Sigmoid colon (tissue), 4 donors: Measurements from ENCODE around the gene S100A1.
"Not testable (repeated sequence)": the region's sequence is repeated elsewhere in the genome, so short reads cannot be mapped to it uniquely, and the experiment has no call there.

Experiments
- EP300 ChIP-seq, 4 donors: sonication (generic); formaldehyde crosslinking; IDR thresholded peaks; one replicate each; pipeline ENCODE4 v1.6.1; 2017; ENCODE audit warnings: antibody characterized with exemption in 4 of 4
- POLR2A ChIP-seq, 2 donors: fragments of 450-650 bp; IDR thresholded peaks; one replicate each; pipeline ENCODE4 v1.6.1; 2016; ENCODE audit warnings: antibody characterized with exemption in 2 of 2, mild to moderate bottlenecking in 2 of 2, moderate library complexity in 2 of 2
- POLR2AphosphoS5 ChIP-seq, 4 donors: sonication (generic); formaldehyde crosslinking; IDR thresholded peaks; one replicate each; pipeline ENCODE4 v1.6.1; 2017; ENCODE audit warnings: antibody characterized with exemption in 4 of 4
- TF ChIP-seq, protein P1 (sequence below), 4 experiments: fragments of 450-650 bp in 3 of 4; fragments of 200-600 bp in 1 of 4; IDR thresholded peaks; one replicate each; pipeline ENCODE4 v1.5.1; 2016 to 2019; ENCODE audit warnings: antibody characterized with exemption in 4 of 4, mild to moderate bottlenecking in 3 of 4, moderate library complexity in 2 of 4

DNA sequence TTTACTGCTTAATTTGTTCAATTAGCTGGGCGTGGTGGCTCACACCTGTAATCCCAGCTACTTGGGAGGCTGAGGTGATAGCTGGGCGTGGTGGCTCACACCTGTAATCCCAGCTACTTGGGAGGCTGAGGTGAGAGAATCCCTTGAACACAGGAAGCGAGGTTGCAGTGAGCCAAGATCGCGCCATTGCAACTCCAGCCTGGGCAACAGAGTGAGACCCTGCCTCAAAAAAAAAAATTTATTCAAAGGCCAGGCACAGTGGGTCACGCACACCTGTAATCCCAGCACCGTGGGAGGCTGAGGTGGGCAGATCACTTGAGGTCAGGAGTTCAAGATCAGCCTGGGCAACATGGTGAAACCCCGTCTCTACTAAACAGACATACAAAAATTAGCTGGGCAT lies 40.4 kb downstream of the S100A1 start:
- TF ChIP-seq, protein P1, sequence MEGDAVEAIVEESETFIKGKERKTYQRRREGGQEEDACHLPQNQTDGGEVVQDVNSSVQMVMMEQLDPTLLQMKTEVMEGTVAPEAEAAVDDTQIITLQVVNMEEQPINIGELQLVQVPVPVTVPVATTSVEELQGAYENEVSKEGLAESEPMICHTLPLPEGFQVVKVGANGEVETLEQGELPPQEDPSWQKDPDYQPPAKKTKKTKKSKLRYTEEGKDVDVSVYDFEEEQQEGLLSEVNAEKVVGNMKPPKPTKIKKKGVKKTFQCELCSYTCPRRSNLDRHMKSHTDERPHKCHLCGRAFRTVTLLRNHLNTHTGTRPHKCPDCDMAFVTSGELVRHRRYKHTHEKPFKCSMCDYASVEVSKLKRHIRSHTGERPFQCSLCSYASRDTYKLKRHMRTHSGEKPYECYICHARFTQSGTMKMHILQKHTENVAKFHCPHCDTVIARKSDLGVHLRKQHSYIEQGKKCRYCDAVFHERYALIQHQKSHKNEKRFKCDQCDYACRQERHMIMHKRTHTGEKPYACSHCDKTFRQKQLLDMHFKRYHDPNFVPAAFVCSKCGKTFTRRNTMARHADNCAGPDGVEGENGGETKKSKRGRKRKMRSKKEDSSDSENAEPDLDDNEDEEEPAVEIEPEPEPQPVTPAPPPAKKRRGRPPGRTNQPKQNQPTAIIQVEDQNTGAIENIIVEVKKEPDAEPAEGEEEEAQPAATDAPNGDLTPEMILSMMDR (IDR thresholded peaks at IDR 0.05): not testable (repeated sequence)
- TF ChIP-seq POLR2A, POLR2AphosphoS5, EP300 (IDR thresholded peaks at IDR 0.05): not testable (repeated sequence)
